OCI-LY3 (cell line): ENCODE measurements around the gene SRRM5.
"Not testable (repeated sequence)": the region's sequence is repeated elsewhere in the genome, so short reads cannot be mapped to it uniquely, and the experiment has no call there.

ENCODE experiments used
- H2AFZ ChIP-seq: fragments of 200-600, 300-600 bp; shearing (Covaris generic); 2 replicates; pipeline ENCODE4 v1.6.0; 2014; ENCODE audit warnings: antibody characterized with exemption, low read depth, low read length
- H3K27ac ChIP-seq: fragments of 200-600, 300-600 bp; sonication (generic); 2 replicates; pipeline ENCODE4 v1.5.1; 2014; ENCODE audit warnings: mild to moderate bottlenecking, low read length, moderate library complexity, mixed read lengths
- H3K27me3 ChIP-seq: fragments of 200-600, 300-600 bp; sonication (generic); 2 replicates; pipeline ENCODE4 v1.6.1; 2014; ENCODE audit warnings: low read depth, low read length, mixed read lengths
- H3K36me3 ChIP-seq: fragments of 200-600, 300-600 bp; sonication (generic); replicated peaks from 2 replicates; pipeline ENCODE3; 2014; ENCODE audit warnings: low read depth, low read length, mixed read lengths
- H3K4me1 ChIP-seq: fragments of 300-600, 200-600 bp; sonication (generic); 2 replicates; pipeline ENCODE4 v1.6.1; 2014; ENCODE audit warnings: low read length, mixed read lengths
- H3K4me2 ChIP-seq: fragments of 200-600, 300-600 bp; sonication (generic); 2 replicates; pipeline ENCODE4 v1.6.1; 2014; ENCODE audit warnings: low read length, mixed read lengths
- H3K4me3 ChIP-seq: fragments of 300-600, 200-600 bp; sonication (generic); 2 replicates; pipeline ENCODE4 v1.5.1; 2014; ENCODE audit warnings: antibody characterized with exemption, mild to moderate bottlenecking, low read length, moderate library complexity
- H3K79me2 ChIP-seq: fragments of 300-600, 200-600 bp; shearing (Covaris generic); 2 replicates; pipeline ENCODE4 v1.6.1; 2014; ENCODE audit warnings: mild to moderate bottlenecking, low read length, mixed read lengths
- H3K9ac ChIP-seq: fragments of 300-600, 200-600 bp; shearing (Covaris generic); 2 replicates; pipeline ENCODE4 v1.6.0; 2014; ENCODE audit warnings: mild to moderate bottlenecking, low read length, moderate library complexity
- H3K9me3 ChIP-seq: fragments of 200-600, 300-600 bp; shearing (Covaris generic); 2 replicates; pipeline ENCODE4 v1.6.1; 2014; ENCODE audit warnings: low read length, mixed read lengths; ENCODE audit not compliant: insufficient read depth
- H4K20me1 ChIP-seq: fragments of 200-600, 300-600 bp; sonication (generic); 2 replicates; pipeline ENCODE4 v1.6.1; 2016; ENCODE audit warnings: low read length, mixed read lengths; ENCODE audit not compliant: insufficient read depth
- CTCF ChIP-seq: fragments of 200-600, 300-600 bp; sonication (generic); IDR thresholded peaks from 2 replicates; pipeline ENCODE4 v1.5.1; 2014; ENCODE audit warnings: antibody characterized with exemption, low read length, low read depth
- EZH2phosphoT487 ChIP-seq: fragments of 200-600 bp; shearing (Covaris generic); IDR thresholded peaks from 2 replicates; pipeline ENCODE4 v1.6.1; 2018; ENCODE audit warnings: antibody characterized with exemption, mixed run types, low read depth

The SRRM5 gene

DNA sequence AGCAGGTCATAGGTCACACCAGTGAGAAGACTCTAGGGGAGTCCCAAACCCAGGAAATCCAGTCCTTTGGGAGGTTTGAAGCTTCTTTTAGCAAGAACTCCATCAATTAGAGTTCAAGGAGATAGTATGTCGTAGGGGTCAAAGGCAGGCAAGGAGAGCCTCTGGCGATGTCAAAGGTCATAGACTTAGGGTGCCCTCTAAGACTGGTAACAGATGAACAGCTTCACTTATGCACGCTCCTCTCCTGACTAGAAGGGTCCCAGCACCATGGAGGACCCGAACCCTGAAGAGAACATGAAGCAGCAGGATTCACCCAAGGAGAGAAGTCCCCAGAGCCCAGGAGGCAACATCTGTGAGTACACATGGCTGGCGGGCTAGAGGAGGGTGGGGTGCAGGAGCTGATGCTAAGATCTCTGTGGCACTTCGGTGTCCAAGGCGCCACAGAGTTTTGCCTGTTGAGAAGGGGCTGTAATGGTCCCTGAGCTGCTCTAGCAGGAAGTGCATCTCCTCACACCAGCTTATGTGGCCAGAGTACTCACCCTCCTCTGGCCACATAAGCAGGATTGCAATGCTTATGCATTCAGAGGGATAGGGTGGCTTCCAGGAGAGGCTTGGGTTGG, 14.9 kb upstream of the SRRM5 start:
- Histone ChIP-seq H3K36me3 (peaks cover 34% of the 10 kb centered on the region), H3K4me2 (peak overlapping the region; percentile 93), H3K4me3 (peak overlapping the region; percentile 91), H3K27ac (peak overlapping the region; percentile 81), H3K79me2 (peaks cover 47% of the 10 kb centered on the region), H3K27me3 (no peaks in the 10 kb centered on the region), H3K9me3 (no peaks in the 10 kb centered on the region), H2AFZ (peak overlapping the region; percentile 70), H3K9ac (peak overlapping the region; percentile 88), H3K4me1 (peaks cover 22% of the 10 kb centered on the region), H4K20me1 (no peaks in the 10 kb centered on the region)
- TF ChIP-seq CTCF (no peak), EZH2phosphoT487 (no peak)

- peak overlapping the region; percentile 91; the same call in 1 of the 2 replicates for H3K4me3 ChIP-seq
Measured at GRCh38 chr19:43597876-43598275, 14.0 kb upstream of the SRRM5 start.

GRCh38 chr19:43598445-43599240, 13.2 kb upstream of the SRRM5 start:
- H3K36me3 ChIP-seq = peaks cover 26% of the 10 kb centered on the region
- peaks cover 45% of the 10 kb centered on the region for H3K79me2 ChIP-seq
- H4K20me1 ChIP-seq = no peaks in the 10 kb centered on the region
- H3K4me3 ChIP-seq = no peak overlapping the region
- no peaks in the 10 kb centered on the region for H3K27me3 ChIP-seq
- H3K27ac ChIP-seq = no peak overlapping the region
- H3K4me1 ChIP-seq = peaks cover 22% of the 10 kb centered on the region
- H3K4me2 ChIP-seq = no peak overlapping the region
- H2AFZ ChIP-seq = no peak overlapping the region
- no peak overlapping the region for H3K9ac ChIP-seq
- TF ChIP-seq EZH2phosphoT487 (no peak), CTCF (no peak)
- H3K9me3 ChIP-seq = no peaks in the 10 kb centered on the region

More at GRCh38 chr19:43597876-43598275, 14.0 kb upstream of the SRRM5 start:
- H3K79me2 ChIP-seq = peaks cover 47% of the 10 kb centered on the region
- H2AFZ ChIP-seq = no peak overlapping the region
- no peaks in the 10 kb centered on the region for H3K9me3 ChIP-seq
- H3K27me3 ChIP-seq = no peaks in the 10 kb centered on the region
- no peaks in the 10 kb centered on the region for H4K20me1 ChIP-seq
- TF ChIP-seq CTCF = no peak
- no peak for TF ChIP-seq EZH2phosphoT487
- peaks cover 22% of the 10 kb centered on the region for H3K4me1 ChIP-seq
- peaks cover 30% of the 10 kb centered on the region for H3K36me3 ChIP-seq
- no peak overlapping the region for H3K27ac ChIP-seq
- peak overlapping the region; percentile 93 for H3K4me2 ChIP-seq
- peak overlapping the region; percentile 88; the same call in 1 of the 2 replicates for H3K9ac ChIP-seq

DNA sequence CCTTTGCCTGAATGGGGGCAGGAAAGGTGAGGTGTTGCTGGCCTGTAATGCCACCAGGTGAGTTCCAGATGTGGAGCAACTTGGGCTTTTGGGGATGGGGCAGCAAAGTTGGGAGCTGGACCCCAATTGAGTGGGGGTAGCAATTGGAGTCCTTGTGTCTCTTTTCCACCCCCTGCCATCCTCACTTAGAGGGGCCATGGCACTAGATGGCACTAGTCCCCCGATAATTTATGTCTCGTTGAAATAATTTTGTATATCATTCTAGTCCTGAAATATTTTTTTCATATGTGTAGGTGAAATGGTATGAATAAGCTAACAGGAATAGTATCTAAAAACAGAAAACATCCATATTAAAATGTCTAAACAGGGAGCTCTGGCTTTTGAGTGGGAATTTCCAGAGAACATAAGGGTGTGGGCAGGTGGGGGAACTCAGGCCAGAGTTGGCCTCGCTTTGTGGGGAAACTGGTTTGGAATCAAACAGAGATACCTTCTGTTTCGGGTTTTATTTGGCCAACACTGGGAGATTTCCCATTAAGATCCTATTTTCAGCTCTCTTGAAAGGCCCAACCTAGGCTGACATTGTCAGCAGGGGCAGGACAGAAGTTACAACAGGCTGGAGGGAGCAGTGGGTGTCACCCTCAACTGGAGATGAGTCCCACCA, 12.1 kb upstream of the SRRM5 start:
- Histone ChIP-seq H3K9ac (no peak overlapping the region), H3K4me2 (no peak overlapping the region), H2AFZ (no peak overlapping the region), H4K20me1 (no peaks in the 10 kb centered on the region), H3K4me1 (peaks cover 13% of the 10 kb centered on the region), H3K9me3 (no peaks in the 10 kb centered on the region), H3K27me3 (no peaks in the 10 kb centered on the region), H3K79me2 (peaks cover 34% of the 10 kb centered on the region), H3K36me3 (peaks cover 19% of the 10 kb centered on the region), H3K4me3 (no peak overlapping the region), H3K27ac (no peak overlapping the region)
- peak; percentile 29; the same call in 1 of the 2 replicates for TF ChIP-seq CTCF
- TF ChIP-seq EZH2phosphoT487 = no peak

GRCh38 chr19:43600326-43600725, 11.6 kb upstream of the SRRM5 start:
- H3K9me3 ChIP-seq, H3K4me2 ChIP-seq, H3K27ac ChIP-seq, H3K9ac ChIP-seq, H4K20me1 ChIP-seq, H2AFZ ChIP-seq, H3K27me3 ChIP-seq, H3K4me3 ChIP-seq: not testable (repeated sequence)
- H3K36me3 ChIP-seq = peaks cover 19% of the 10 kb centered on the region
- H3K79me2 ChIP-seq = peaks cover 28% of the 10 kb centered on the region
- H3K4me1 ChIP-seq = peaks cover 12% of the 10 kb centered on the region
